Panc1 (cell line): ENCODE data around the gene MYCBPAP. TPM values are rescaled to one million over a fixed set of nuclear protein-coding genes. Genes with fewer than 3 reads are reported as not detected.

Experiments used
- ATAC-seq: fragments of 200-7000 bp; cut with Tn5 transposase; 2 replicates; pipeline ENCODE4 v1.9.1; 2020; ENCODE audit warnings: mild to moderate bottlenecking, moderate library complexity
- BruUV-seq: library from RNA; stranded (reverse); fragments of 400-500 nt; replicated peaks from 2 replicates; lab custom pipeline; 2021; lab: Mats Ljungman, UMichigan
- CTCF ChIA-PET: fragments of 300-600 bp; sonication (Branson Sonifier 250); formaldehyde crosslinking; loops from one replicate; lab custom pipeline; 2022; ENCODE audit warnings: antibody characterized with exemption; lab: Charles Lee
- POLR2A ChIA-PET: fragments of 300-600 bp; sonication (Branson Sonifier 250); formaldehyde crosslinking; loops from one replicate; lab custom pipeline; 2022; ENCODE audit warnings: antibody characterized with exemption; lab: Charles Lee
- DNase-seq: peaks from one replicate; pipeline ENCODE4 v3.0.0-alpha.2; 2010; ENCODE audit warnings: low read depth, low spot score
- H3K27ac ChIP-seq: 2 replicates; pipeline ENCODE4 v1.5.1; 2011; ENCODE audit warnings: mild to moderate bottlenecking, low read length, inconsistent platforms
- H3K27me3 ChIP-seq: fragments of 200-500 bp; sonication (Bioruptor generic); 2 replicates; pipeline ENCODE4 v1.6.0; 2014; ENCODE audit warnings: low read length, inconsistent platforms; ENCODE audit not compliant: control insufficient read depth, insufficient read depth
- H3K36me3 ChIP-seq: fragments of 200-500 bp; sonication (Bioruptor generic); 2 replicates; pipeline ENCODE4 v1.5.1; 2014; ENCODE audit warnings: inconsistent platforms, mild to moderate bottlenecking, low read length, moderate library complexity; ENCODE audit not compliant: control insufficient read depth, insufficient read depth
- H3K4me1 ChIP-seq: 2 replicates; pipeline ENCODE4 v1.5.1; 2011; ENCODE audit warnings: inconsistent platforms, mild to moderate bottlenecking, low read length, moderate library complexity; ENCODE audit not compliant: control insufficient read depth, insufficient read depth
- H3K4me3 ChIP-seq, 2 experiments: 2 replicates each; pipeline ENCODE4 v1.5.1; 2011 to 2012; ENCODE audit warnings: low read depth in 2 of 2, low read length in 2 of 2, mild to moderate bottlenecking in 2 of 2, inconsistent platforms in 1 of 2, moderate library complexity in 1 of 2
- H3K9me3 ChIP-seq: fragments of 200-500 bp; sonication (Bioruptor generic); 2 replicates; pipeline ENCODE4 v1.5.1; 2014; ENCODE audit warnings: low read depth, mild to moderate bottlenecking, inconsistent platforms, low read length, moderate library complexity; ENCODE audit not compliant: control insufficient read depth, insufficient read depth
- CTCF ChIP-seq: fragments of 450-650 bp; IDR thresholded peaks from 2 replicates; pipeline ENCODE4 v1.5.1; 2017; ENCODE audit warnings: mild to moderate bottlenecking
- POLR2AphosphoS5 ChIP-seq: IDR thresholded peaks from 2 replicates; pipeline ENCODE4 v1.6.1; 2012; ENCODE audit warnings: mild to moderate bottlenecking, low read depth, low read length, moderate library complexity
- REST ChIP-seq, 2 experiments: IDR thresholded peaks; 2 replicates each; pipeline ENCODE4 v1.6.1; 2011 to 2012; ENCODE audit warnings: low read depth in 2 of 2, control low read depth in 1 of 2, low read length in 1 of 2, mild to moderate bottlenecking in 1 of 2, moderate library complexity in 1 of 2; ENCODE audit not compliant: insufficient read depth in 1 of 2
- SIN3A ChIP-seq: IDR thresholded peaks from 2 replicates; pipeline ENCODE4 v1.6.1; 2012; ENCODE audit warnings: low read depth, mild to moderate bottlenecking, low read length, moderate library complexity, borderline replicate concordance; ENCODE audit not compliant: insufficient read depth
- TCF7L2 ChIP-seq: IDR thresholded peaks from 2 replicates; pipeline ENCODE4 v1.6.1; 2011; ENCODE audit warnings: mild to moderate bottlenecking, low read depth, low read length, inconsistent platforms
- in situ Hi-C: cut with HindIII; loops from 2 replicates; pipeline ENCODE4 v1.10.0; 2016; ENCODE audit warnings: low sequenced_read_pairs, low pct_unique_long_range_greater_than_20kb
- intact Hi-C: fragments of 100-400 bp; cut with micrococcal nuclease; formaldehyde crosslinking; loops from one replicate; pipeline ENCODE4 v1.10.0; 2022; ENCODE audit not compliant: unreplicated experiment
- total RNA-seq: library from RNA; stranded (reverse); gene quantifications from one replicate; pipeline ENCODE4 v1.2.1, GENCODE V29; 2021; ENCODE audit not compliant: unreplicated experiment

MYCBPAP gene
- total RNA-seq, 1 experiment from 2014 or later, result 2.2 TPM

DNA sequence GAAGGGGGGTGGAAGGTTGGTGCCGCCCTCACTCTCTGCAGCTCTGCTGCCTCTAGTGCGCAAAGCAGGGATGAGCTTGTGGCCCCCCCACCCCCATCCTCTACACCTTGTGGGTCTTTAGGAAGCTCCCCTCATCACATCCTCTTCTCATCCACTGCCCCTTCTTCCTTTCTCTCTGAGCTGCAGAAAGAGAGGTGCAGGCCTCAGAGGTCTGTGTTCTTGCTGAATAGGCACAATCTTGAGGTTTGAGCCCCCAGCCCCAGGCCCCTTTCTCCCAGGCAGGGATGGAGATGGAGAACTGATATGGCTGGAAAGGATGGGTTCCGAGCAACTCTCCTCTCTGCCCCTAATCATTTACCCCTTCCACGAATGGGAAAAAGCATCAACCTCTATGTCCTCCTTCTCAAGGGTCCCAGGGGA lies 54.9 kb downstream of the MYCBPAP start:
- CTCF ChIA-PET, result interaction anchor here (0.5 to 1.7 kb wide), 3 partner anchors 67 to 142 kb away, joined by 4 to 7 read pairs (median 7); no protein-coding TSS in a partner anchor

DNA sequence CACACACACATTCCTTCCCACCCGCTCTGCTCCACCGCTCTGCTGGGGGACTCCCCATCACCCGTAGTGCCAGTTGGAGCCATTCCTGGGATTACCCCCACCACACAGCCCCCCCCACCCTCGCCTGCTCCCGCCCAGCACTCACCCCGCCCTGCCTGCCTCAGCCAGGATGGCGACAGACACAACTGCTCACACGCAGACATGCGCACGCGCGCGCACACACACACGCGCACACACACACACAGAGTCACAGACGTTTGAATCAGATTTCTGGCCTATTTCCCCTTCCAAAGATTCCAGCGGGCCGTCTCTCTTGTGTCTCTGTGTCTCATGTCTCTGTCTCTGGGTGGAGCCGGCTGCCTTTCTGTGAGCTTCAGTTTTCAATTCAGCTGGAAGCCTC lies 56.7 kb downstream of the MYCBPAP start:
- POLR2A ChIA-PET, result no interaction called here
- ATAC-seq (no peak), DNase-seq (no peak)
- Histone ChIP-seq H3K4me1 (peaks cover 16% of the 10 kb centered on the region), H3K9me3 (no peaks in the 10 kb centered on the region), H3K4me3 (no peak overlapping the region), H3K27ac (no peak overlapping the region), H3K27me3 (no peaks in the 10 kb centered on the region; the same call in 1 of the 2 replicates), H3K36me3 (no peaks in the 10 kb centered on the region)
- CTCF ChIA-PET, result no interaction called here
- no peak for TF ChIP-seq SIN3A
- no TSS peak for BruUV-seq
- in situ Hi-C loops (no loop called here), intact Hi-C loops (no loop called here)

More for the DNA sequence above, 54.9 kb downstream of the MYCBPAP start:
- Histone ChIP-seq H3K36me3 (no peaks in the 10 kb centered on the region), H3K27me3 (no peaks in the 10 kb centered on the region; the same call in 1 of the 2 replicates), H3K4me1 (peaks cover 22% of the 10 kb centered on the region), H3K4me3 (no peak overlapping the region), H3K9me3 (no peaks in the 10 kb centered on the region), H3K27ac (no peak overlapping the region)
- TF ChIP-seq CTCF, result no peak
- no peak for TF ChIP-seq REST (IDR thresholded peaks at IDR 0.05; ENCODE audit: insufficient read depth in 1 of 2, low read depth in 2 of 2, low read length in 1 of 2)
- TF ChIP-seq POLR2AphosphoS5, result no peak
- no peak for TF ChIP-seq SIN3A
- TF ChIP-seq TCF7L2, result no peak
- DNase-seq (no peak), ATAC-seq (no peak)
- in situ Hi-C loops, result no loop called here
- BruUV-seq, result no TSS peak
- intact Hi-C loops, result no loop called here
- POLR2A ChIA-PET, result interaction anchor here (0.6 kb wide), 1 partner anchor 77 kb away, joined by 5 read pairs; no protein-coding TSS in a partner anchor
